WTC11 (cell line): ENCODE results near the gene MAGEB10. TPM values are rescaled to one million over a fixed set of nuclear protein-coding genes. Genes with fewer than 3 reads are reported as not detected.

Source experiments
- ATAC-seq: fragments of 200-7000 bp; cut with Tn5 transposase; 2 replicates; pipeline ENCODE4 v1.10.0; 2021; ENCODE audit warnings: mild to moderate bottlenecking, moderate library complexity
- Bru-seq: library from RNA; stranded (reverse); fragments of 400-500 nt; gene quantifications from one replicate; lab custom pipeline; 2021; lab: Mats Ljungman, UMichigan
- CTCF ChIA-PET: fragments of 300-600 bp; sonication (Branson Sonifier 250); formaldehyde crosslinking; loops from one replicate; lab custom pipeline; 2021; ENCODE audit warnings: antibody characterized with exemption; lab: Charles Lee
- POLR2A ChIA-PET: fragments of 350-600 bp; sonication (Branson Sonifier 250); formaldehyde crosslinking; loops from one replicate; lab custom pipeline; 2021; ENCODE audit warnings: antibody characterized with exemption; lab: Charles Lee
- DNase-seq: peaks from one replicate; pipeline ENCODE4 v3.0.0; 2021; ENCODE audit warnings: low spot score
- H3K27ac Mint-ChIP-seq: 2 replicates; pipeline ENCODE4 v1.8.0; 2021; ENCODE audit warnings: mixed read lengths
- H3K27me3 Mint-ChIP-seq: 2 replicates; pipeline ENCODE4 v1.8.0; 2021; ENCODE audit warnings: low read depth, mild to moderate bottlenecking, moderate library complexity, mixed read lengths
- H3K36me3 Mint-ChIP-seq: 2 replicates; pipeline ENCODE4 v1.8.0; 2021; ENCODE audit warnings: mixed read lengths
- H3K4me1 Mint-ChIP-seq: 2 replicates; pipeline ENCODE4 v1.8.0; 2022; ENCODE audit warnings: mixed read lengths
- H3K4me3 Mint-ChIP-seq: 2 replicates; pipeline ENCODE4 v1.8.0; 2021; ENCODE audit warnings: mild to moderate bottlenecking, moderate library complexity, mixed read lengths
- H3K9me3 Mint-ChIP-seq: 2 replicates; pipeline ENCODE4 v1.8.0; 2021; ENCODE audit warnings: mixed read lengths
- ATF1 ChIP-seq: sonication (generic); formaldehyde crosslinking; IDR thresholded peaks from 2 replicates; pipeline ENCODE4 v1.8.1; 2023; ENCODE audit warnings: mild to moderate bottlenecking, moderate library complexity, missing genetic modification reagents
- ELF4 ChIP-seq: sonication (generic); formaldehyde crosslinking; IDR thresholded peaks from 2 replicates; pipeline ENCODE4 v1.8.1; 2022; ENCODE audit warnings: low read depth, mild to moderate bottlenecking, moderate library complexity, missing genetic modification reagents
- FOXK1 ChIP-seq: sonication (generic); formaldehyde crosslinking; IDR thresholded peaks from 2 replicates; pipeline ENCODE4 v1.8.0; 2022; ENCODE audit warnings: mild to moderate bottlenecking, moderate library complexity, missing genetic modification reagents
- GTF2I ChIP-seq: fragments of 250-450 bp; sonication (Bioruptor Pico); conservative IDR thresholded peaks from 2 replicates; pipeline ENCODE4 v1.4.0; 2021; ENCODE audit warnings: mild to moderate bottlenecking
- MYBL2 ChIP-seq: sonication (generic); formaldehyde crosslinking; IDR thresholded peaks from 2 replicates; pipeline ENCODE4 v1.8.1; 2023; ENCODE audit warnings: mild to moderate bottlenecking, moderate library complexity, missing genetic modification reagents
- NFYB ChIP-seq: sonication (generic); formaldehyde crosslinking; conservative IDR thresholded peaks from 2 replicates; pipeline ENCODE4 v1.8.0; 2022; ENCODE audit warnings: low read depth, missing genetic modification reagents
- NR1H2 ChIP-seq: sonication (generic); formaldehyde crosslinking; IDR thresholded peaks from 2 replicates; pipeline ENCODE4 v1.9.0; 2021; ENCODE audit warnings: mild to moderate bottlenecking, moderate library complexity, missing genetic modification reagents
- RELA ChIP-seq: sonication (generic); formaldehyde crosslinking; IDR thresholded peaks from 2 replicates; pipeline ENCODE4 v1.8.1; 2022; ENCODE audit warnings: missing genetic modification reagents, mild to moderate bottlenecking, borderline replicate concordance
- SMAD3 ChIP-seq: sonication (generic); formaldehyde crosslinking; IDR thresholded peaks from 2 replicates; pipeline ENCODE4 v1.8.0; 2022; ENCODE audit warnings: missing genetic modification reagents, mild to moderate bottlenecking, borderline replicate concordance
- TEAD1 ChIP-seq: sonication (generic); formaldehyde crosslinking; IDR thresholded peaks from 2 replicates; pipeline ENCODE4 v1.8.0; 2022; ENCODE audit warnings: mild to moderate bottlenecking, missing genetic modification reagents
- long read RNA-seq, 3 experiments: library from RNA in 1 of 3; library from capped mRNA in 1 of 3; library from polyadenylated mRNA in 1 of 3; unstranded in 2 of 3; stranded (forward) in 1 of 3; transcript quantifications; one replicate each; pipeline ENCODE4 v2.0.0, GENCODE V29; 2021
- total RNA-seq: library from RNA; stranded (reverse); gene quantifications from 3 replicates; pipeline ENCODE4 v1.2.3, GENCODE V29; 2021
- TF ChIP-seq, protein P1 (sequence below): fragments of 200-600 bp; IDR thresholded peaks from 2 replicates; pipeline ENCODE4 v1.8.0; 2022; ENCODE audit warnings: antibody characterized with exemption
- TF ChIP-seq, protein P2 (sequence below): sonication (generic); formaldehyde crosslinking; IDR thresholded peaks from 2 replicates; pipeline ENCODE4 v1.8.0; 2023; ENCODE audit warnings: missing genetic modification reagents
- TF ChIP-seq, protein P3 (sequence below): sonication (generic); formaldehyde crosslinking; IDR thresholded peaks from 2 replicates; pipeline ENCODE4 v1.8.0; 2022; ENCODE audit warnings: mild to moderate bottlenecking, missing genetic modification reagents
- TF ChIP-seq, protein P4 (sequence below): sonication (generic); formaldehyde crosslinking; IDR thresholded peaks from 2 replicates; pipeline ENCODE4 v1.8.0; 2022; ENCODE audit warnings: missing genetic modification reagents
- TF ChIP-seq, protein P5 (sequence below): fragments of 250-450 bp; sonication (Bioruptor Pico); IDR thresholded peaks from 2 replicates; pipeline ENCODE4 v1.9.0; 2021; ENCODE audit warnings: mild to moderate bottlenecking
- TF ChIP-seq, protein P6 (sequence below): fragments of 250-450 bp; sonication (Bioruptor Pico); IDR thresholded peaks from 2 replicates; pipeline ENCODE4 v1.9.0; 2021; ENCODE audit warnings: mild to moderate bottlenecking

The MAGEB10 gene, protein sequence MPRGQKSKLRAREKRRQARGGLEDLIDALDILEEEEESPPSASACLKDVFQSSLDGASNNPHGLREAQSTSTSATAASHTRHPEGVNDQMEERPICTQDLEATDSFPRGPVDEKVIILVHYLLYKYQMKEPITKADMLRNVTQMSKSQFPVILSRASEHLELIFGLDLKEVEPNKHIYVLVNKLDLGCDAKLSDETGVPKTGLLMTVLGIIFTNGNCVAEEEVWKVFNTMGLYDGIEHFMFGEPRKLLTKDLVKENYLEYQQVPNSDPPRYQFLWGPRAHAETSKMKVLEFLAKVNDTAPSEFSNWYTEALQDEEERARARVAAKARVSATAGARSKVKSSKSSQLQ
- total RNA-seq (not detected in 3 replicates), Bru-seq, nascent RNA (not detected)
- long read RNA-seq, experiment 1, result 0 reads
- long read RNA-seq, experiment 2, result 0 reads
- long read RNA-seq, experiment 3, result 0 reads

DNA sequence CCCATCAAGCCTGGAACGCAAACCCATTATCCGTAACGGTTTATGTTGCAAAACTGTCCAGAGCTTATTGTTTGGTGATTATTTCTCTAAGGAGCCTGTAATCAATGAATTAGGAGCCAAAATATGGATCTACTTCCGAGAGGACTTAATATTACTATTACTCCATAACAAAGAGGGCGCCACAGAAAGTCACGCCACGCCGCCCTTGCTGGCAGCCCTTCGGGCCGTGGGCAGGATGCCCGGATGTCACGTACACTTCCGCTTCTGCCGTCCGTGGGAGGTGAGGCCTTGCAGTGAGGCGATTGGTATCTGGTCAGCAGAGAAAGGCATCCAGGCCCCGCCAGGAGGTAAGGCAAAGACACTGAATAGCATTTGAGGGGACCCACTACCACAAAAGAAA is at the start of gene MAGEB10:
Gene MAGEB10 (plus strand): TSS at position 301 of the 400 bp plus-strand sequence. CDS start 13,317 bp downstream, outside the sequence.
- TF ChIP-seq ATF1 (CRISPR knock-in tag) (no peak), ELF4 (no peak), GTF2I (CRISPR knock-in tag) (no peak), NR1H2 (no peak), FOXK1 (CRISPR knock-in tag) (no peak), SMAD3 (no peak), TEAD1 (CRISPR knock-in tag) (no peak), RELA (CRISPR knock-in tag) (no peak), MYBL2 (CRISPR knock-in tag) (no peak), NFYB (CRISPR knock-in tag) (no peak)
- TF ChIP-seq, protein P1, sequence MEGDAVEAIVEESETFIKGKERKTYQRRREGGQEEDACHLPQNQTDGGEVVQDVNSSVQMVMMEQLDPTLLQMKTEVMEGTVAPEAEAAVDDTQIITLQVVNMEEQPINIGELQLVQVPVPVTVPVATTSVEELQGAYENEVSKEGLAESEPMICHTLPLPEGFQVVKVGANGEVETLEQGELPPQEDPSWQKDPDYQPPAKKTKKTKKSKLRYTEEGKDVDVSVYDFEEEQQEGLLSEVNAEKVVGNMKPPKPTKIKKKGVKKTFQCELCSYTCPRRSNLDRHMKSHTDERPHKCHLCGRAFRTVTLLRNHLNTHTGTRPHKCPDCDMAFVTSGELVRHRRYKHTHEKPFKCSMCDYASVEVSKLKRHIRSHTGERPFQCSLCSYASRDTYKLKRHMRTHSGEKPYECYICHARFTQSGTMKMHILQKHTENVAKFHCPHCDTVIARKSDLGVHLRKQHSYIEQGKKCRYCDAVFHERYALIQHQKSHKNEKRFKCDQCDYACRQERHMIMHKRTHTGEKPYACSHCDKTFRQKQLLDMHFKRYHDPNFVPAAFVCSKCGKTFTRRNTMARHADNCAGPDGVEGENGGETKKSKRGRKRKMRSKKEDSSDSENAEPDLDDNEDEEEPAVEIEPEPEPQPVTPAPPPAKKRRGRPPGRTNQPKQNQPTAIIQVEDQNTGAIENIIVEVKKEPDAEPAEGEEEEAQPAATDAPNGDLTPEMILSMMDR, result no peak
- TF ChIP-seq, protein P2, sequence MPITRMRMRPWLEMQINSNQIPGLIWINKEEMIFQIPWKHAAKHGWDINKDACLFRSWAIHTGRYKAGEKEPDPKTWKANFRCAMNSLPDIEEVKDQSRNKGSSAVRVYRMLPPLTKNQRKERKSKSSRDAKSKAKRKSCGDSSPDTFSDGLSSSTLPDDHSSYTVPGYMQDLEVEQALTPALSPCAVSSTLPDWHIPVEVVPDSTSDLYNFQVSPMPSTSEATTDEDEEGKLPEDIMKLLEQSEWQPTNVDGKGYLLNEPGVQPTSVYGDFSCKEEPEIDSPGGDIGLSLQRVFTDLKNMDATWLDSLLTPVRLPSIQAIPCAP (CRISPR knock-in tag), result no peak
- TF ChIP-seq, protein P3, sequence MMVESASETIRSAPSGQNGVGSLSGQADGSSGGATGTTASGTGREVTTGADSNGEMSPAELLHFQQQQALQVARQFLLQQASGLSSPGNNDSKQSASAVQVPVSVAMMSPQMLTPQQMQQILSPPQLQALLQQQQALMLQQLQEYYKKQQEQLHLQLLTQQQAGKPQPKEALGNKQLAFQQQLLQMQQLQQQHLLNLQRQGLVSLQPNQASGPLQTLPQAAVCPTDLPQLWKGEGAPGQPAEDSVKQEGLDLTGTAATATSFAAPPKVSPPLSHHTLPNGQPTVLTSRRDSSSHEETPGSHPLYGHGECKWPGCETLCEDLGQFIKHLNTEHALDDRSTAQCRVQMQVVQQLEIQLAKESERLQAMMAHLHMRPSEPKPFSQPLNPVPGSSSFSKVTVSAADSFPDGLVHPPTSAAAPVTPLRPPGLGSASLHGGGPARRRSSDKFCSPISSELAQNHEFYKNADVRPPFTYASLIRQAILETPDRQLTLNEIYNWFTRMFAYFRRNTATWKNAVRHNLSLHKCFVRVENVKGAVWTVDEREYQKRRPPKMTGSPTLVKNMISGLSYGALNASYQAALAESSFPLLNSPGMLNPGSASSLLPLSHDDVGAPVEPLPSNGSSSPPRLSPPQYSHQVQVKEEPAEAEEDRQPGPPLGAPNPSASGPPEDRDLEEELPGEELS (CRISPR knock-in tag), result no peak
- TF ChIP-seq, protein P4, sequence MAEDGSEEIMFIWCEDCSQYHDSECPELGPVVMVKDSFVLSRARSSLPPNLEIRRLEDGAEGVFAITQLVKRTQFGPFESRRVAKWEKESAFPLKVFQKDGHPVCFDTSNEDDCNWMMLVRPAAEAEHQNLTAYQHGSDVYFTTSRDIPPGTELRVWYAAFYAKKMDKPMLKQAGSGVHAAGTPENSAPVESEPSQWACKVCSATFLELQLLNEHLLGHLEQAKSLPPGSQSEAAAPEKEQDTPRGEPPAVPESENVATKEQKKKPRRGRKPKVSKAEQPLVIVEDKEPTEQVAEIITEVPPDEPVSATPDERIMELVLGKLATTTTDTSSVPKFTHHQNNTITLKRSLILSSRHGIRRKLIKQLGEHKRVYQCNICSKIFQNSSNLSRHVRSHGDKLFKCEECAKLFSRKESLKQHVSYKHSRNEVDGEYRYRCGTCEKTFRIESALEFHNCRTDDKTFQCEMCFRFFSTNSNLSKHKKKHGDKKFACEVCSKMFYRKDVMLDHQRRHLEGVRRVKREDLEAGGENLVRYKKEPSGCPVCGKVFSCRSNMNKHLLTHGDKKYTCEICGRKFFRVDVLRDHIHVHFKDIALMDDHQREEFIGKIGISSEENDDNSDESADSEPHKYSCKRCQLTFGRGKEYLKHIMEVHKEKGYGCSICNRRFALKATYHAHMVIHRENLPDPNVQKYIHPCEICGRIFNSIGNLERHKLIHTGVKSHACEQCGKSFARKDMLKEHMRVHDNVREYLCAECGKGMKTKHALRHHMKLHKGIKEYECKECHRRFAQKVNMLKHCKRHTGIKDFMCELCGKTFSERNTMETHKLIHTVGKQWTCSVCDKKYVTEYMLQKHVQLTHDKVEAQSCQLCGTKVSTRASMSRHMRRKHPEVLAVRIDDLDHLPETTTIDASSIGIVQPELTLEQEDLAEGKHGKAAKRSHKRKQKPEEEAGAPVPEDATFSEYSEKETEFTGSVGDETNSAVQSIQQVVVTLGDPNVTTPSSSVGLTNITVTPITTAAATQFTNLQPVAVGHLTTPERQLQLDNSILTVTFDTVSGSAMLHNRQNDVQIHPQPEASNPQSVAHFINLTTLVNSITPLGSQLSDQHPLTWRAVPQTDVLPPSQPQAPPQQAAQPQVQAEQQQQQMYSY (CRISPR knock-in tag), result no peak
- TF ChIP-seq, protein P5, sequence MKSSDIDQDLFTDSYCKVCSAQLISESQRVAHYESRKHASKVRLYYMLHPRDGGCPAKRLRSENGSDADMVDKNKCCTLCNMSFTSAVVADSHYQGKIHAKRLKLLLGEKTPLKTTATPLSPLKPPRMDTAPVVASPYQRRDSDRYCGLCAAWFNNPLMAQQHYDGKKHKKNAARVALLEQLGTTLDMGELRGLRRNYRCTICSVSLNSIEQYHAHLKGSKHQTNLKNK (CRISPR knock-in tag), result no peak
- TF ChIP-seq, protein P6, sequence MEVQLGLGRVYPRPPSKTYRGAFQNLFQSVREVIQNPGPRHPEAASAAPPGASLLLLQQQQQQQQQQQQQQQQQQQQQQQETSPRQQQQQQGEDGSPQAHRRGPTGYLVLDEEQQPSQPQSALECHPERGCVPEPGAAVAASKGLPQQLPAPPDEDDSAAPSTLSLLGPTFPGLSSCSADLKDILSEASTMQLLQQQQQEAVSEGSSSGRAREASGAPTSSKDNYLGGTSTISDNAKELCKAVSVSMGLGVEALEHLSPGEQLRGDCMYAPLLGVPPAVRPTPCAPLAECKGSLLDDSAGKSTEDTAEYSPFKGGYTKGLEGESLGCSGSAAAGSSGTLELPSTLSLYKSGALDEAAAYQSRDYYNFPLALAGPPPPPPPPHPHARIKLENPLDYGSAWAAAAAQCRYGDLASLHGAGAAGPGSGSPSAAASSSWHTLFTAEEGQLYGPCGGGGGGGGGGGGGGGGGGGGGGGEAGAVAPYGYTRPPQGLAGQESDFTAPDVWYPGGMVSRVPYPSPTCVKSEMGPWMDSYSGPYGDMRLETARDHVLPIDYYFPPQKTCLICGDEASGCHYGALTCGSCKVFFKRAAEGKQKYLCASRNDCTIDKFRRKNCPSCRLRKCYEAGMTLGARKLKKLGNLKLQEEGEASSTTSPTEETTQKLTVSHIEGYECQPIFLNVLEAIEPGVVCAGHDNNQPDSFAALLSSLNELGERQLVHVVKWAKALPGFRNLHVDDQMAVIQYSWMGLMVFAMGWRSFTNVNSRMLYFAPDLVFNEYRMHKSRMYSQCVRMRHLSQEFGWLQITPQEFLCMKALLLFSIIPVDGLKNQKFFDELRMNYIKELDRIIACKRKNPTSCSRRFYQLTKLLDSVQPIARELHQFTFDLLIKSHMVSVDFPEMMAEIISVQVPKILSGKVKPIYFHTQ, result no peak
- POLR2A ChIA-PET, result no interaction called here
- Mint-ChIP-seq H3K27me3 (no peaks in the 10 kb centered on the region), H3K9me3 (no peaks in the 10 kb centered on the region), H3K36me3 (no peaks in the 10 kb centered on the region), H3K4me1 (no peaks in the 10 kb centered on the region), H3K27ac (no peak within 1 kb of the TSS), H3K4me3 (no peak within 1 kb of the TSS)
- CTCF ChIA-PET, result no interaction called here
- DNase-seq (no peak), ATAC-seq (no peak)
